Rectal smooth muscle tissue (tissue), 1 donor: ENCODE data around the gene GATA5.

Source experiments
- H3K27ac ChIP-seq: one replicate; pipeline ENCODE4 v1.7.0; 2013; ENCODE audit warnings: low read depth, low read length, inconsistent platforms
- H3K27me3 ChIP-seq: one replicate; pipeline ENCODE4 v1.7.0; 2013; ENCODE audit warnings: low read length; ENCODE audit not compliant: control insufficient read depth, insufficient read depth
- H3K36me3 ChIP-seq: one replicate; pipeline ENCODE4 v1.7.0; 2013; ENCODE audit warnings: low read length; ENCODE audit not compliant: control insufficient read depth, insufficient read depth
- H3K4me1 ChIP-seq: one replicate; pipeline ENCODE4 v1.7.0; 2013; ENCODE audit warnings: low read length; ENCODE audit not compliant: control insufficient read depth, insufficient read depth
- H3K4me3 ChIP-seq: one replicate; pipeline ENCODE4 v1.7.0; 2013; ENCODE audit warnings: low read length
- H3K9ac ChIP-seq: one replicate; pipeline ENCODE4 v1.7.0; 2013; ENCODE audit warnings: low read length

Gene GATA5

DNA sequence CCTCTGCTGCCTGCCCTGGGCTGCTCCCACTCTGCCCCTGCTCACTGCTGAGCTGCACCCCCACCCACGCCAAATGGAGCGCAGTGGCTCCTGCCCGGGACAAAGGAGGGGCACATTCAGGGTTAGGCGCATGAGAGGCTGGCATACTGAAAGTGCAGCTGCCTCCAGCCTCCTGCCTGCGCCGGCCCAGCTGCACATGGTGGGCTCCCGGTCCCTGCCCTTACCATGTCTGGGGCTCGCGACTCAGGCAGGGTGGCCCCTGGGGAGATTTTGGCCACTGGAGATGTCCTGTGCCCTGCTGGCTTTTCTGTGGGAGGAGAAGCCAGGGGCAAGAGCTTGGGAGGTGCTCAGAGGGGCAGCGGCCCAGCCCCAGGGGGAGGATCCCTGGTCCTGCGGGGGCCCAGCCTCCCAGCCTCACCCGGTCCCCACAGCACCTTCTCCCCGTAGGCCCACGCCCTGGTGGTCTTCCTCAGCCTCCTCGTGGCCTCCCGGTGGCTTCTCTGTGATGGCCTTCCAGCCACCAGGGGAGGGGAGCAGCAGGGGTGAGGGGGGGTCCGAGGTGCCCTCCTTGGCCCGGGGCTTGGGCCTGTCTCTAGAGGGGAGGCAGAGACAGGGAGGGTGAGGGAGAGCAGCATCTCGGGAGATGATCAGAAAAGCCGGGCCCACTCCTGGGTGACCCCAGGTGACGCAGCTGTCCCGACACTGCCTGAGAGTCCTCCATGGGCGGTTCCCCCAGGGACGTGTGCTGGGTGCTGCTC lies 60.3 kb downstream of the GATA5 start:
- no peak overlapping the region for H3K4me3 ChIP-seq
- H3K4me1 ChIP-seq, result peaks cover 1% of the 10 kb centered on the region
- H3K9ac ChIP-seq, result no peak overlapping the region
- H3K27ac ChIP-seq, result no peak overlapping the region
- no peaks in the 10 kb centered on the region for H3K36me3 ChIP-seq
- no peaks in the 10 kb centered on the region for H3K27me3 ChIP-seq

GRCh38 chr20:62413896-62414481 lies 61.8 kb downstream of the GATA5 start:
- H3K4me3 ChIP-seq, result no peak overlapping the region
- H3K27ac ChIP-seq, result no peak overlapping the region
- H3K9ac ChIP-seq, result no peak overlapping the region
- H3K27me3 ChIP-seq, result no peaks in the 10 kb centered on the region
- peaks cover 3% of the 10 kb centered on the region for H3K4me1 ChIP-seq
- H3K36me3 ChIP-seq, result no peaks in the 10 kb centered on the region
